ENCODE measurements around the gene OSBPL3.

OSBPL3 gene

GRCh38 chr7:24874791-24875190 is 105.2 kb downstream of the OSBPL3 start:
- H3K27ac ChIP-seq, result no peak overlapping the region
- TF ChIP-seq, protein P1, sequence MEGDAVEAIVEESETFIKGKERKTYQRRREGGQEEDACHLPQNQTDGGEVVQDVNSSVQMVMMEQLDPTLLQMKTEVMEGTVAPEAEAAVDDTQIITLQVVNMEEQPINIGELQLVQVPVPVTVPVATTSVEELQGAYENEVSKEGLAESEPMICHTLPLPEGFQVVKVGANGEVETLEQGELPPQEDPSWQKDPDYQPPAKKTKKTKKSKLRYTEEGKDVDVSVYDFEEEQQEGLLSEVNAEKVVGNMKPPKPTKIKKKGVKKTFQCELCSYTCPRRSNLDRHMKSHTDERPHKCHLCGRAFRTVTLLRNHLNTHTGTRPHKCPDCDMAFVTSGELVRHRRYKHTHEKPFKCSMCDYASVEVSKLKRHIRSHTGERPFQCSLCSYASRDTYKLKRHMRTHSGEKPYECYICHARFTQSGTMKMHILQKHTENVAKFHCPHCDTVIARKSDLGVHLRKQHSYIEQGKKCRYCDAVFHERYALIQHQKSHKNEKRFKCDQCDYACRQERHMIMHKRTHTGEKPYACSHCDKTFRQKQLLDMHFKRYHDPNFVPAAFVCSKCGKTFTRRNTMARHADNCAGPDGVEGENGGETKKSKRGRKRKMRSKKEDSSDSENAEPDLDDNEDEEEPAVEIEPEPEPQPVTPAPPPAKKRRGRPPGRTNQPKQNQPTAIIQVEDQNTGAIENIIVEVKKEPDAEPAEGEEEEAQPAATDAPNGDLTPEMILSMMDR (conservative IDR thresholded peaks at IDR 0.05; ENCODE audit: low read depth), result no peak

DNA sequence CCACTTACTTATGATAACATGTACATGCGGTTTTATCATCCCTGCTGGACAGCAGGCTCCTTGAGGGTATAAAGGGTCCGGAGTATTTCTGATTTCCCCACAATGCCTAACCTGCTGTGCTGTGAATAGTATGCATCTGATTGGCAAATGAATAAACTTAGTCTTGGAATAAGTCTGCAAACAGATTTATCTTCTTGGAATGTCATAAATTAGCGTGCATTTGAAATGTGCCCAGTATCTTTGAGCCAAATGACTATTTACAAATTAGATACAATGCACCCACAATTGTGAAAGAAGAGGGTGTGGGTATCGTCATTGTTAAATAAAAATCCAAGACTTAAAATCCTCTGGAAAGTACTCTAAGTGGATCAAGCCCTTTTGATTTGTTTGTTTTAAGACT is 106.0 kb downstream of the OSBPL3 start:
- TF ChIP-seq, protein P1 (conservative IDR thresholded peaks at IDR 0.05; ENCODE audit: low read depth), result no peak
- no peak overlapping the region for H3K27ac ChIP-seq
- no peak for DNase-seq (ENCODE audit: low spot score)
- ChIA-PET CTCF (no interaction called here), POLR2A (ENCODE audit: low non-redundant PET) (no interaction called here)

More at GRCh38 chr7:24874791-24875190, 105.2 kb downstream of the OSBPL3 start:
- ChIA-PET CTCF (no interaction called here), POLR2A (ENCODE audit: low non-redundant PET) (no interaction called here)
- DNase-seq (ENCODE audit: low spot score), result no peak

DNA sequence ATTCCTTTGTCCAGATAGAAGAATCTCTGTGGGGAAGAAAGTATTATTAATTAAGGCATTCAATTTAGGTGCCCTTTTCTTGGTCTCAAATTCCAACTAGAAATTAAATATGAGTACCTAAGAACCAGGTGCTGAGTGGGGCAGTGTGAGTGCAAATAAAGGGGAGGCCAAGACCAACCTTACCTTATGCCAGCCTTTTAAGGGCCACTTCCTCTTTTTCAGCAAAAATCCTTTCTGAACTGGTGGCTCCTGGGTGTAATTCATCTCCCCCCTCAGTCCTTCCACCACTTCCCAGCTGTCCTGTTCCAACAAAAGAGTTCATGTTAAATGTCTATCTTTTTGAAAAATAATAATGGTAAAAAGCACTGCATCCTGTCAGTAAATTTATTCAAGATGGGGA is 108.2 kb downstream of the OSBPL3 start:
- CTCF ChIA-PET, result interaction anchor here (0.6 to 0.8 kb wide), 4 partner anchors 12 to 327 kb away, joined by 3 to 6 read pairs (median 4); no protein-coding TSS in a partner anchor
- DNase-seq (ENCODE audit: low spot score), result no peak
- no peak overlapping the region for H3K27ac ChIP-seq
- TF ChIP-seq, protein P1 (conservative IDR thresholded peaks at IDR 0.05; ENCODE audit: low read depth), result no peak
- POLR2A ChIA-PET (ENCODE audit: low non-redundant PET), result no interaction called here

- POLR2A ChIA-PET (ENCODE audit: low non-redundant PET), result no interaction called here
- CTCF ChIA-PET, result no interaction called here
- H3K27ac ChIP-seq, result no peak overlapping the region
- DNase-seq (ENCODE audit: low spot score), result no peak
- TF ChIP-seq, protein P1 (conservative IDR thresholded peaks at IDR 0.05; ENCODE audit: low read depth), result no peak
Measured at GRCh38 chr7:24870766-24871165, 109.2 kb downstream of the OSBPL3 start.

DNA sequence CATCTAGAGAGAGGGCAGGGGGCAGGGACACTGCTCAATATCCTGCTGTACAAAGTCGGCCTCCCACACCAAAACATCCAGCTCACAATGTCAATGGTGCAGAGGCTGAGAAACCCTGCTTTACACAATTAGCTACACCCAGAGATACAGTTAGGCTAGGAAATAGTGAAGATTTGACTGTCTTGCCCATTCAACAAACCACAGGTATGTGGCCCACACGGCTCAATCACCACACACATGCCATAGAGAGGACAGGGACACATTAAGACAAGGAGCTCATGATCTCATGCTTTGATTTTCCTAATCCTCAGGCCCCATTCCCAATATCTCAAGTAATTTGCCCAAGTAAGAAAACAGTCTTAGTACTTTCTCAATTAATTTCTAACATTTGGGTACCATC is 110.4 kb downstream of the OSBPL3 start:
- no peak overlapping the region for H3K27ac ChIP-seq
- ChIA-PET POLR2A (ENCODE audit: low non-redundant PET) (no interaction called here), CTCF (interaction anchor here (0.7 kb wide), 1 partner anchor 101 kb away, joined by 3 read pairs; no protein-coding TSS in a partner anchor)
- no peak for DNase-seq (ENCODE audit: low spot score)
- TF ChIP-seq, protein P1 (conservative IDR thresholded peaks at IDR 0.05; ENCODE audit: low read depth), result no peak

- ChIA-PET POLR2A (ENCODE audit: low non-redundant PET) (no interaction called here), CTCF (interaction anchor here (0.6 kb wide), 1 partner anchor 13 kb away, joined by 3 read pairs; no protein-coding TSS in a partner anchor)
- TF ChIP-seq, protein P1 (conservative IDR thresholded peaks at IDR 0.05; ENCODE audit: low read depth), result no peak
- DNase-seq (ENCODE audit: low spot score), result no peak
- H3K27ac ChIP-seq, result no peak overlapping the region
Measured at GRCh38 chr7:24868741-24869140, 111.2 kb downstream of the OSBPL3 start.

All from RWPE1 (cell line).